ENCODE results near the gene ITGAD. TPM values are rescaled to one million over a fixed set of nuclear protein-coding genes. Genes with fewer than 3 reads are reported as not detected.
A peak's percentile ranks its signal among the peaks of the same experiment; 100 is the strongest.

ITGAD gene
- total and polyA plus RNA-seq, 2 donors (not counting 1 experiment from before 2014, with no cell fraction given): 0.19 TPM; not detected in 1

GRCh38 chr16:31474173-31474714 lies 81.1 kb downstream of the ITGAD start:
- H3K4me2 ChIP-seq (replicated peaks; ENCODE audit: low read depth, low read length, poor library complexity, severe bottlenecking): no peak overlapping the region
- 89% methylated on average over 12 of the region's 12 CpGs for WGBS (ENCODE audit: insufficient coverage)
- peaks cover 3% of the 10 kb centered on the region for H3K27me3 Mint-ChIP-seq
- H3K4me1 Mint-ChIP-seq: peaks cover 43% of the 10 kb centered on the region
- H3K79me2 ChIP-seq (ENCODE audit: control insufficient read depth, insufficient read depth, low read length): no peaks in the 10 kb centered on the region
- TF ChIP-seq CTCF (IDR thresholded peaks at IDR 0.05) (no peak), EZH2 (IDR thresholded peaks at IDR 0.05; ENCODE audit: borderline replicate concordance, insufficient read depth, low read depth, low read length, poor library complexity, severe bottlenecking) (no peak)
- H3K4me1 ChIP-seq (ENCODE audit: control insufficient read depth in 2 of 2, insufficient read depth in 2 of 2, low read length in 2 of 2): peaks cover 22 to 33% of the 10 kb centered on the region in 2 donors
- intact Hi-C loops (cut with micrococcal nuclease): no loop called here
- ChIA-PET CTCF (interaction anchor here (1.5 kb wide), 1 partner anchor 14 kb away, joined by 6 read pairs; no protein-coding TSS in a partner anchor), POLR2A (no interaction called here)
- no peak overlapping the region for H3K27ac Mint-ChIP-seq
- H3K9ac ChIP-seq (ENCODE audit: low read length): no peak overlapping the region
- no peak for DNase-seq
- no peaks in the 10 kb centered on the region for H3K9me3 Mint-ChIP-seq (ENCODE audit: insufficient read depth)
- ATAC-seq (ENCODE audit: low read depth): no peak
- peak overlapping the region; percentile 52 for H3K4me3 Mint-ChIP-seq
- no peak overlapping the region for H2AFZ ChIP-seq (ENCODE audit: insufficient read depth, low read depth, low read length, poor library complexity, severe bottlenecking)
- peaks cover 0 to 12% (median 0%) of the 10 kb centered on the region in 3 donors for H3K9me3 ChIP-seq (ENCODE audit: control extremely low read depth in 1 of 3, control insufficient read depth in 2 of 3, insufficient read depth in 1 of 3, low read length in 2 of 3)
- no peaks in the 10 kb centered on the region for H3K36me3 ChIP-seq (replicated peaks in 1 of 2; ENCODE audit: control extremely low read depth in 1 of 2, control insufficient read depth in 1 of 2, extremely low read depth in 1 of 2, insufficient read depth in 2 of 2, low read length in 1 of 2)
- no peaks in the 10 kb centered on the region for H4K20me1 ChIP-seq (ENCODE audit: control insufficient read depth, insufficient read depth, low read length, poor library complexity, severe bottlenecking)
- H3K27me3 ChIP-seq (replicated peaks in 1 of 4; ENCODE audit: control extremely low read depth in 1 of 4, control insufficient read depth in 3 of 4, insufficient read depth in 4 of 4, low read length in 3 of 4): peaks cover 0 to 24% (median 11%) of the 10 kb centered on the region in 4 experiments
- H3K4me3 ChIP-seq (ENCODE audit: control extremely low read depth in 1 of 5, extremely low read depth in 1 of 5, insufficient read depth in 1 of 5, low read depth in 2 of 5, low read length in 4 of 5): no peak overlapping the region
- no peak overlapping the region for H3K27ac ChIP-seq (ENCODE audit: low read length in 2 of 2)
